PFSK-1 (cell line): ENCODE data around the gene FNBP1.

Experiments used
- FOXP2 ChIP-seq: optimal IDR thresholded peaks from 2 replicates; pipeline ENCODE3; 2011; ENCODE audit warnings: borderline replicate concordance, control low read depth, inconsistent platforms; ENCODE audit not compliant: insufficient read depth; ENCODE audit errors: extremely low read length, extremely low read depth
- POLR2AphosphoS5 ChIP-seq: IDR thresholded peaks from 2 replicates; pipeline ENCODE4 v1.6.1; 2012; ENCODE audit warnings: low read depth, mild to moderate bottlenecking, control low read depth, low read length, moderate library complexity
- REST ChIP-seq, 2 experiments: IDR thresholded peaks; 2 replicates each; pipeline versions ENCODE4 v1.6.1 to v1.8.0; 2011 to 2012; ENCODE audit warnings: low read depth in 2 of 2, low read length in 2 of 2, control low read depth in 1 of 2, inconsistent platforms in 1 of 2, mild to moderate bottlenecking in 1 of 2, moderate library complexity in 1 of 2; ENCODE audit not compliant: insufficient read depth in 1 of 2
- SIN3A ChIP-seq: IDR thresholded peaks from 2 replicates; pipeline ENCODE4 v1.6.1; 2012; ENCODE audit warnings: mild to moderate bottlenecking, low read length, moderate library complexity, borderline replicate concordance; ENCODE audit not compliant: insufficient read depth
- TAF1 ChIP-seq: IDR thresholded peaks from 2 replicates; pipeline ENCODE4 v1.6.1; 2012; ENCODE audit warnings: low read length, control low read depth, borderline replicate concordance; ENCODE audit not compliant: insufficient read depth

FNBP1 gene

GRCh38 chr9:129845373-129845772 lies 197.6 kb downstream of the FNBP1 start:
- TF ChIP-seq POLR2AphosphoS5, result no peak
- no peak for TF ChIP-seq SIN3A
- no peak for TF ChIP-seq FOXP2
- no peak for TF ChIP-seq REST (IDR thresholded peaks at IDR 0.05; ENCODE audit: insufficient read depth in 1 of 2, low read depth in 2 of 2, low read length in 2 of 2)
- TF ChIP-seq TAF1, result no peak

GRCh38 chr9:129841071-129841470 lies 201.9 kb downstream of the FNBP1 start:
- TF ChIP-seq POLR2AphosphoS5 (no peak), TAF1 (no peak), REST (IDR thresholded peaks at IDR 0.05; ENCODE audit: insufficient read depth in 1 of 2, low read depth in 2 of 2, low read length in 2 of 2) (no peak), SIN3A (no peak), FOXP2 (no peak)

- TF ChIP-seq SIN3A (no peak), POLR2AphosphoS5 (no peak), FOXP2 (no peak), REST (IDR thresholded peaks at IDR 0.05; ENCODE audit: insufficient read depth in 1 of 2, low read depth in 2 of 2, low read length in 2 of 2) (no peak), TAF1 (no peak)
Measured at GRCh38 chr9:129840034-129840433, 203.0 kb downstream of the FNBP1 start.

- TF ChIP-seq POLR2AphosphoS5 (no peak), SIN3A (no peak), FOXP2 (no peak), TAF1 (no peak), REST (IDR thresholded peaks at IDR 0.05; ENCODE audit: insufficient read depth in 1 of 2, low read depth in 2 of 2, low read length in 2 of 2) (no peak)
Measured at GRCh38 chr9:129839324-129840023, 203.5 kb downstream of the FNBP1 start.

GRCh38 chr9:129838707-129839259 lies 204.2 kb downstream of the FNBP1 start:
- TF ChIP-seq REST (IDR thresholded peaks at IDR 0.05; ENCODE audit: insufficient read depth in 1 of 2, low read depth in 2 of 2, low read length in 2 of 2) (peak in 1 of 2 experiments; percentile 52; a peak in 1 of 4 replicates), FOXP2 (no peak), POLR2AphosphoS5 (no peak), TAF1 (peak; percentile 35; the same call in 1 of the 2 replicates), SIN3A (0 out of 2 replicates have a peak, but pooled peaks have one; percentile 10)
